Measurements from ENCODE around the gene NR3C2.
"Not testable (repeated sequence)": the region's sequence is repeated elsewhere in the genome, so short reads cannot be mapped to it uniquely, and the experiment has no call there.

Gene NR3C2

GRCh38 chr4:148126825-148127224 is 315.4 kb downstream of the NR3C2 start:
- H3K4me3 ChIP-seq (IDR thresholded peaks at IDR 0.05; ENCODE audit: insufficient read depth, low read depth, low read length): no peak overlapping the region
- no peak overlapping the region for H3K4me2 ChIP-seq
- no peak for TF ChIP-seq CTCF (conservative IDR thresholded peaks at IDR 0.05; ENCODE audit: low read depth, low read length)
- H3K4me1 ChIP-seq (ENCODE audit: low read depth, poor library complexity, severe bottlenecking): no peaks in the 10 kb centered on the region
- peaks cover 4% of the 10 kb centered on the region; the same call in 1 of the 2 replicates for H4K20me1 ChIP-seq (ENCODE audit: insufficient read depth)
- H3K79me2 ChIP-seq (ENCODE audit: insufficient read depth, low read depth): no peaks in the 10 kb centered on the region
- no peak overlapping the region for H3K9ac ChIP-seq
- H3K36me3 ChIP-seq (ENCODE audit: insufficient read depth): no peaks in the 10 kb centered on the region
- H3K27me3 ChIP-seq (ENCODE audit: insufficient read depth, low read depth): no peaks in the 10 kb centered on the region
- no peak overlapping the region for H3K27ac ChIP-seq
- no peak overlapping the region for H2AFZ ChIP-seq (ENCODE audit: low read depth)

- no peaks in the 10 kb centered on the region for H3K27me3 ChIP-seq (ENCODE audit: insufficient read depth, low read depth)
- no peak overlapping the region for H3K9ac ChIP-seq
- no peaks in the 10 kb centered on the region for H3K79me2 ChIP-seq (ENCODE audit: insufficient read depth, low read depth)
- no peaks in the 10 kb centered on the region for H3K36me3 ChIP-seq (ENCODE audit: insufficient read depth)
- no peaks in the 10 kb centered on the region for H3K4me1 ChIP-seq (ENCODE audit: low read depth, poor library complexity, severe bottlenecking)
- H3K4me2 ChIP-seq: no peak overlapping the region
- H4K20me1 ChIP-seq (ENCODE audit: insufficient read depth): peaks cover 4% of the 10 kb centered on the region; the same call in 1 of the 2 replicates
- no peak overlapping the region for H3K4me3 ChIP-seq (IDR thresholded peaks at IDR 0.05; ENCODE audit: insufficient read depth, low read depth, low read length)
- no peak for TF ChIP-seq CTCF (conservative IDR thresholded peaks at IDR 0.05; ENCODE audit: low read depth, low read length)
- H2AFZ ChIP-seq (ENCODE audit: low read depth): no peak overlapping the region
- H3K27ac ChIP-seq: no peak overlapping the region
Measured at GRCh38 chr4:148124512-148124911, 317.7 kb downstream of the NR3C2 start.

GRCh38 chr4:148123161-148123560 is 319.1 kb downstream of the NR3C2 start:
- H3K27ac ChIP-seq; H2AFZ ChIP-seq (ENCODE audit: low read depth); H3K4me2 ChIP-seq; H3K4me1 ChIP-seq (ENCODE audit: low read depth, poor library complexity, severe bottlenecking); H3K9ac ChIP-seq; H3K79me2 ChIP-seq (ENCODE audit: insufficient read depth, low read depth); H3K4me3 ChIP-seq (IDR thresholded peaks at IDR 0.05; ENCODE audit: insufficient read depth, low read depth, low read length); H3K36me3 ChIP-seq (ENCODE audit: insufficient read depth); H4K20me1 ChIP-seq (ENCODE audit: insufficient read depth); H3K27me3 ChIP-seq (ENCODE audit: insufficient read depth, low read depth): not testable (repeated sequence)

GRCh38 chr4:148120216-148120615 is 322.0 kb downstream of the NR3C2 start:
- no peak for TF ChIP-seq CTCF (conservative IDR thresholded peaks at IDR 0.05; ENCODE audit: low read depth, low read length)

GRCh38 chr4:148118633-148119032 is 323.6 kb downstream of the NR3C2 start:
- H2AFZ ChIP-seq (ENCODE audit: low read depth): no peak overlapping the region
- no peaks in the 10 kb centered on the region for H3K36me3 ChIP-seq (ENCODE audit: insufficient read depth)
- no peaks in the 10 kb centered on the region for H3K79me2 ChIP-seq (ENCODE audit: insufficient read depth, low read depth)
- no peak for TF ChIP-seq CTCF (conservative IDR thresholded peaks at IDR 0.05; ENCODE audit: low read depth, low read length)
- H3K4me1 ChIP-seq (ENCODE audit: low read depth, poor library complexity, severe bottlenecking): no peaks in the 10 kb centered on the region
- H3K27ac ChIP-seq: no peak overlapping the region
- H3K9ac ChIP-seq: no peak overlapping the region
- no peaks in the 10 kb centered on the region for H4K20me1 ChIP-seq (ENCODE audit: insufficient read depth)
- no peak overlapping the region for H3K4me2 ChIP-seq
- H3K27me3 ChIP-seq (ENCODE audit: insufficient read depth, low read depth): no peaks in the 10 kb centered on the region
- H3K4me3 ChIP-seq (IDR thresholded peaks at IDR 0.05; ENCODE audit: insufficient read depth, low read depth, low read length): no peak overlapping the region

More at GRCh38 chr4:148120216-148120615, 322.0 kb downstream of the NR3C2 start:
- Histone ChIP-seq H2AFZ (ENCODE audit: low read depth) (no peak overlapping the region), H3K9ac (no peak overlapping the region), H3K4me2 (no peak overlapping the region), H3K4me1 (ENCODE audit: low read depth, poor library complexity, severe bottlenecking) (no peaks in the 10 kb centered on the region), H3K27me3 (ENCODE audit: insufficient read depth, low read depth) (no peaks in the 10 kb centered on the region), H3K79me2 (ENCODE audit: insufficient read depth, low read depth) (no peaks in the 10 kb centered on the region), H3K4me3 (IDR thresholded peaks at IDR 0.05; ENCODE audit: insufficient read depth, low read depth, low read length) (no peak overlapping the region), H3K27ac (no peak overlapping the region), H4K20me1 (ENCODE audit: insufficient read depth) (no peaks in the 10 kb centered on the region), H3K36me3 (ENCODE audit: insufficient read depth) (no peaks in the 10 kb centered on the region)

Data from KMS-11 (cell line).